SK-N-SH (cell line): ENCODE measurements around the gene SCRN1. TPM values are rescaled to one million over a fixed set of nuclear protein-coding genes. Genes with fewer than 3 reads are reported as not detected.

Experiments
- CTCF ChIA-PET: fragments of 300-600, 350-600 bp; formaldehyde crosslinking; extraction: SDS; loops from one replicate; lab custom pipeline; 2021; lab: Yijun Ruan, JAX
- POLR2A ChIA-PET: fragments of 350-600 bp; sonication (Branson Sonifier 250); formaldehyde crosslinking; extraction: SDS; loops from one replicate; lab custom pipeline; 2020; ENCODE audit warnings: antibody characterized with exemption, inconsistent platforms; lab: Yijun Ruan, JAX
- DNase-seq: peaks from one replicate; pipeline ENCODE4 v3.0.0; 2012
- H2AFZ ChIP-seq: fragments of 200-600 bp; sonication (generic); 2 replicates; pipeline ENCODE4 v1.8.1; 2016; ENCODE audit warnings: antibody characterized with exemption, mild to moderate bottlenecking, low read depth
- H3F3A ChIP-seq: fragments of 200-600 bp; sonication (generic); replicated peaks from 2 replicates; pipeline ENCODE3; 2016; ENCODE audit warnings: antibody characterized with exemption, mild to moderate bottlenecking; ENCODE audit not compliant: insufficient read depth
- H3K27ac ChIP-seq, 2 experiments: fragments of 200-500 bp in 1 of 2; fragments of 200-600 bp in 1 of 2; sonication (Bioruptor generic) in 1 of 2; sonication (generic), shearing (Covaris generic) in 1 of 2; 2 replicates each; pipeline versions ENCODE4 v1.5.1 to v1.6.1; 2014 to 2016; ENCODE audit warnings: low read depth in 2 of 2, inconsistent platforms in 1 of 2, low read length in 1 of 2, mild to moderate bottlenecking in 1 of 2, mixed read lengths in 1 of 2
- H3K27me3 ChIP-seq: fragments of 200-600 bp; sonication (generic), shearing (Covaris generic); 2 replicates; pipeline ENCODE4 v1.6.1; 2016; ENCODE audit warnings: mixed run types; ENCODE audit not compliant: insufficient read depth
- H3K36me3 ChIP-seq, 2 experiments: fragments of 200-500 bp in 1 of 2; fragments of 200-600 bp in 1 of 2; sonication (Bioruptor generic) in 1 of 2; sonication (generic) in 1 of 2; replicated peaks in 1 of 2; 2 replicates each; pipeline versions ENCODE3 to v1.5.1; 2014 to 2016; ENCODE audit warnings: low read length in 1 of 2, mild to moderate bottlenecking in 1 of 2; ENCODE audit not compliant: insufficient read depth in 2 of 2, control insufficient read depth in 1 of 2
- H3K4me1 ChIP-seq, 2 experiments: fragments of 200-500 bp in 1 of 2; fragments of 200-600 bp in 1 of 2; sonication (Bioruptor generic) in 1 of 2; sonication (generic), shearing (Covaris generic) in 1 of 2; 2 replicates each; pipeline versions ENCODE4 v1.5.1 to v1.6.1; 2014 to 2016; ENCODE audit warnings: low read depth in 1 of 2, low read length in 1 of 2, mixed run types in 1 of 2; ENCODE audit not compliant: insufficient read depth in 2 of 2, control insufficient read depth in 1 of 2
- H3K4me2 ChIP-seq: fragments of 200-600 bp; sonication (generic), shearing (Covaris generic); 2 replicates; pipeline ENCODE4 v1.6.1; 2017; ENCODE audit warnings: mixed run types
- H3K4me3 ChIP-seq, 2 experiments: fragments of 200-500 bp in 1 of 2; fragments of 200-600 bp in 1 of 2; sonication (Bioruptor generic) in 1 of 2; sonication (generic), shearing (Covaris generic) in 1 of 2; 2 replicates each; pipeline versions ENCODE4 v1.5.1 to v1.8.1; 2014 to 2016; ENCODE audit warnings: low read depth in 2 of 2, inconsistent platforms in 1 of 2, low read length in 1 of 2, mild to moderate bottlenecking in 1 of 2, mixed read lengths in 1 of 2, moderate library complexity in 1 of 2
- H3K79me2 ChIP-seq: fragments of 200-600 bp; sonication (generic); 2 replicates; pipeline ENCODE4 v1.8.1; 2017; ENCODE audit warnings: mild to moderate bottlenecking; ENCODE audit not compliant: insufficient read depth
- H3K9ac ChIP-seq: fragments of 200-600 bp; sonication (generic); 2 replicates; pipeline ENCODE4 v1.6.1; 2017; ENCODE audit warnings: mixed run types
- H3K9me2 ChIP-seq: fragments of 200-600 bp; sonication (generic); 2 replicates; pipeline ENCODE4 v1.6.1; 2017; ENCODE audit warnings: mixed run types
- H3K9me3 ChIP-seq: fragments of 200-600 bp; sonication (generic); 2 replicates; pipeline ENCODE4 v1.6.1; 2017; ENCODE audit warnings: mixed run types, mild to moderate bottlenecking, moderate library complexity
- H4K20me1 ChIP-seq: fragments of 200-600 bp; sonication (generic); 2 replicates; pipeline ENCODE4 v1.6.1; 2017; ENCODE audit warnings: mild to moderate bottlenecking, mixed run types; ENCODE audit not compliant: insufficient read depth
- EP300 ChIP-seq, 2 experiments: IDR thresholded peaks; 2 replicates each; pipeline versions ENCODE4 v1.4.0 to v1.6.1; 2012; ENCODE audit warnings: borderline replicate concordance in 1 of 2, low read depth in 1 of 2, low read length in 1 of 2
- EZH2phosphoT487 ChIP-seq: fragments of 200-600 bp; sonication (generic); IDR thresholded peaks from 2 replicates; pipeline ENCODE4 v1.6.1; 2017; ENCODE audit warnings: low read depth, mixed run types, mild to moderate bottlenecking, antibody characterized with exemption, moderate library complexity, borderline replicate concordance
- GABPA ChIP-seq: IDR thresholded peaks from 2 replicates; pipeline ENCODE4 v1.4.0; 2012; ENCODE audit warnings: low read depth, mild to moderate bottlenecking
- JUND ChIP-seq: IDR thresholded peaks from 2 replicates; pipeline ENCODE4 v1.4.0; 2012
- MEF2A ChIP-seq: IDR thresholded peaks from 2 replicates; pipeline ENCODE4 v1.4.0; 2012; ENCODE audit warnings: low read depth, borderline replicate concordance
- MXI1 ChIP-seq: IDR thresholded peaks from 2 replicates; pipeline ENCODE4 v1.6.1; 2012; ENCODE audit warnings: mild to moderate bottlenecking, low read depth, low read length, improper control_type of control experiment
- NFIC ChIP-seq: IDR thresholded peaks from 2 replicates; pipeline ENCODE4 v1.4.0; 2012; ENCODE audit warnings: borderline replicate concordance
- NRF1 ChIP-seq: IDR thresholded peaks from 2 replicates; pipeline ENCODE4 v1.6.1; 2012; ENCODE audit warnings: low read depth, mild to moderate bottlenecking, low read length
- RCOR1 ChIP-seq: fragments of 150-350 bp; IDR thresholded peaks from 2 replicates; pipeline ENCODE4 v1.6.1; 2017; ENCODE audit warnings: antibody characterized with exemption, low read length
- RXRA ChIP-seq: IDR thresholded peaks from 2 replicates; pipeline ENCODE4 v1.4.0; 2012; ENCODE audit warnings: low read depth, mild to moderate bottlenecking, borderline replicate concordance
- TAF1 ChIP-seq: IDR thresholded peaks from 2 replicates; pipeline ENCODE4 v1.6.1; 2012; ENCODE audit warnings: low read depth, mild to moderate bottlenecking, low read length, moderate library complexity, borderline replicate concordance
- TCF12 ChIP-seq: IDR thresholded peaks from 2 replicates; pipeline ENCODE4 v1.4.0; 2012
- TEAD4 ChIP-seq: IDR thresholded peaks from 2 replicates; pipeline ENCODE4 v1.4.0; 2012; ENCODE audit warnings: mild to moderate bottlenecking, borderline replicate concordance; ENCODE audit not compliant: insufficient read depth
- YY1 ChIP-seq: IDR thresholded peaks from 2 replicates; pipeline ENCODE4 v1.4.0; 2012; ENCODE audit warnings: low read depth, mild to moderate bottlenecking
- WGBS: methylation state at CpG from one replicate; pipeline ENCODE4 v1.1.6; 2017; ENCODE audit warnings: low lambda C conversion rate; 5-methylcytosine and 5-hydroxymethylcytosine counted together
- polyA plus RNA-seq, 3 experiments: library from polyadenylated mRNA; depleted of rRNA; stranded (reverse); fragments of >200 nt; gene quantifications; 2 replicates each; pipeline ENCODE4 v1.2.3, GENCODE V29; 2012
- TF ChIP-seq, protein P1 (sequence below): IDR thresholded peaks from 2 replicates; pipeline ENCODE4 v1.4.0; 2012; ENCODE audit warnings: low read depth, borderline replicate concordance
- TF ChIP-seq, protein P2 (sequence below): fragments of 150-350 bp; IDR thresholded peaks from 2 replicates; pipeline ENCODE4 v1.6.1; 2016; ENCODE audit warnings: mild to moderate bottlenecking, low read depth, low read length
- TF ChIP-seq, protein P3 (sequence below): IDR thresholded peaks from 2 replicates; pipeline ENCODE4; 2012
- TF ChIP-seq, protein P4 (sequence below): fragments of 150-350 bp; IDR thresholded peaks from 2 replicates; pipeline ENCODE4 v1.6.1; 2017; ENCODE audit warnings: antibody characterized with exemption, low read length, low read depth, borderline replicate concordance
- TF ChIP-seq, protein P5 (sequence below): IDR thresholded peaks from 2 replicates; pipeline ENCODE4 v1.4.0; 2012; ENCODE audit warnings: low read depth

Gene SCRN1
- polyA plus RNA-seq, 1 of the 3 experiments (the other 2 are of a cell fraction), result 64.3 TPM

DNA sequence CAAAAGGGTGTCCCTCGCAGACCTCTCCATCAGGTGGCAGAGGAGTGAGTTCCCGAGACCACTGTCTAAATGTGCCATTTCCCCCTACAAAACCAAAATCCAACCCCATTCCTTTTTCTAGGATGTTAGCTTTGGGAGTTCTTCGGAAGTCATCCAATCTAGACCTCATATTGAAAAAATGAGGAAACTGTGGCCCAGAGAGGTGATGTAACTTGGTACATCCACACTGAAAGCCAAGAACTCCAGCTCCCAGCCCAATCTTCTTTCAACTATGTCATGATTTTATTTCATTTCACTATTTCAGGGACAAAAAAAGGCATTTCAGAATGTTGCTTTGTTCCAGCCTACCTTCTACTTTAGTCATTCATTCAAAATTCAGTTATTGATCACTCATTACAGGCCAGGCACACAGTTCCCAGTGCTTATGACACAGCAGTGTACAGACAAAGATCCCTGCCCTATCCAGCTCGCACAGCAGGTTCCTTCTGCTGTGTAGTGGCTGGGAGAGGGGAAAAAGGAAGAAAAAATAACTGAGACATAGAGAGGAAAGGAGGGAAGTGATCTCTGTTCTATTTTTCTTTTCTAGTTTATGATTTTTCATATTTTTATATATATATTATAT lies 35.8 kb downstream of the SCRN1 start (continued):
- TF ChIP-seq, protein P1, sequence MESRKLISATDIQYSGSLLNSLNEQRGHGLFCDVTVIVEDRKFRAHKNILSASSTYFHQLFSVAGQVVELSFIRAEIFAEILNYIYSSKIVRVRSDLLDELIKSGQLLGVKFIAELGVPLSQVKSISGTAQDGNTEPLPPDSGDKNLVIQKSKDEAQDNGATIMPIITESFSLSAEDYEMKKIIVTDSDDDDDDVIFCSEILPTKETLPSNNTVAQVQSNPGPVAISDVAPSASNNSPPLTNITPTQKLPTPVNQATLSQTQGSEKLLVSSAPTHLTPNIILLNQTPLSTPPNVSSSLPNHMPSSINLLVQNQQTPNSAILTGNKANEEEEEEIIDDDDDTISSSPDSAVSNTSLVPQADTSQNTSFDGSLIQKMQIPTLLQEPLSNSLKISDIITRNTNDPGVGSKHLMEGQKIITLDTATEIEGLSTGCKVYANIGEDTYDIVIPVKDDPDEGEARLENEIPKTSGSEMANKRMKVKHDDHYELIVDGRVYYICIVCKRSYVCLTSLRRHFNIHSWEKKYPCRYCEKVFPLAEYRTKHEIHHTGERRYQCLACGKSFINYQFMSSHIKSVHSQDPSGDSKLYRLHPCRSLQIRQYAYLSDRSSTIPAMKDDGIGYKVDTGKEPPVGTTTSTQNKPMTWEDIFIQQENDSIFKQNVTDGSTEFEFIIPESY, result no peak
- TF ChIP-seq NFIC (no peak), RXRA (no peak)

DNA sequence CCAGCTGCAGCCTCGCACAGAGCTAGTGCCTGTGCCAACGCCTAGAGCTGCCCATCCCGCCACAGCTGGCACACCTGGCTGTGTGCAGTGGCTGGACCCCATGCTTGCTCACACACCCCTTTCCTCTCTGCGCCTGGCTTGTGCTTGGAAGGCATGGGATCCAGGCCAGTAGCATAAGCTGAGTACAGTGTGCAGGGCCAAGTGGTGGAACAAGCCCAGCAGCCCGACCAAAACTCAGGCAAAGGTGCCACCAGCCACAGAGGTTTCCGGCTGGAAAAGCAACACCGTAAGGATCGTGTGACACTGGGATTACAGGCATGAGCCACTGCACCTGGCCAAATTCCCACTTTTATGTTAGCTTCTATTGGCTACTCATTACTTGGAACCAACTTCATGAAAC lies 38.4 kb downstream of the SCRN1 start:
- H3K4me2 ChIP-seq, result no peak overlapping the region
- H3K27ac ChIP-seq, result no peak overlapping the region
- H3F3A ChIP-seq, result no peaks in the 10 kb centered on the region
- no peak overlapping the region for H3K9ac ChIP-seq
- H4K20me1 ChIP-seq, result no peaks in the 10 kb centered on the region
- H3K9me2 ChIP-seq, result no peaks in the 10 kb centered on the region
- CTCF ChIA-PET, result interaction anchor here (0.8 to 5.1 kb wide), 7 partner anchors 13 to 124 kb away, joined by 3 to 25 read pairs (median 4); no protein-coding TSS in a partner anchor
- H3K79me2 ChIP-seq, result peaks cover 2% of the 10 kb centered on the region; the same call in 1 of the 2 replicates
- TF ChIP-seq YY1, result no peak
- TF ChIP-seq EP300 (IDR thresholded peaks at IDR 0.05; ENCODE audit: borderline replicate concordance in 1 of 2, low read depth in 1 of 2, low read length in 1 of 2), result no peak
- TF ChIP-seq TEAD4, result no peak
- TF ChIP-seq, protein P2, sequence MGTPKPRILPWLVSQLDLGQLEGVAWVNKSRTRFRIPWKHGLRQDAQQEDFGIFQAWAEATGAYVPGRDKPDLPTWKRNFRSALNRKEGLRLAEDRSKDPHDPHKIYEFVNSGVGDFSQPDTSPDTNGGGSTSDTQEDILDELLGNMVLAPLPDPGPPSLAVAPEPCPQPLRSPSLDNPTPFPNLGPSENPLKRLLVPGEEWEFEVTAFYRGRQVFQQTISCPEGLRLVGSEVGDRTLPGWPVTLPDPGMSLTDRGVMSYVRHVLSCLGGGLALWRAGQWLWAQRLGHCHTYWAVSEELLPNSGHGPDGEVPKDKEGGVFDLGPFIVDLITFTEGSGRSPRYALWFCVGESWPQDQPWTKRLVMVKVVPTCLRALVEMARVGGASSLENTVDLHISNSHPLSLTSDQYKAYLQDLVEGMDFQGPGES, result no peak
- TF ChIP-seq, protein P3, sequence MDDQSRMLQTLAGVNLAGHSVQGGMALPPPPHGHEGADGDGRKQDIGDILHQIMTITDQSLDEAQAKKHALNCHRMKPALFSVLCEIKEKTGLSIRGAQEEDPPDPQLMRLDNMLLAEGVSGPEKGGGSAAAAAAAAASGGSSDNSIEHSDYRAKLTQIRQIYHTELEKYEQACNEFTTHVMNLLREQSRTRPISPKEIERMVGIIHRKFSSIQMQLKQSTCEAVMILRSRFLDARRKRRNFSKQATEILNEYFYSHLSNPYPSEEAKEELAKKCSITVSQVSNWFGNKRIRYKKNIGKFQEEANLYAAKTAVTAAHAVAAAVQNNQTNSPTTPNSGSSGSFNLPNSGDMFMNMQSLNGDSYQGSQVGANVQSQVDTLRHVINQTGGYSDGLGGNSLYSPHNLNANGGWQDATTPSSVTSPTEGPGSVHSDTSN, result no peak
- TF ChIP-seq TCF12, result no peak
- no peak for TF ChIP-seq JUND
- TF ChIP-seq, protein P4, sequence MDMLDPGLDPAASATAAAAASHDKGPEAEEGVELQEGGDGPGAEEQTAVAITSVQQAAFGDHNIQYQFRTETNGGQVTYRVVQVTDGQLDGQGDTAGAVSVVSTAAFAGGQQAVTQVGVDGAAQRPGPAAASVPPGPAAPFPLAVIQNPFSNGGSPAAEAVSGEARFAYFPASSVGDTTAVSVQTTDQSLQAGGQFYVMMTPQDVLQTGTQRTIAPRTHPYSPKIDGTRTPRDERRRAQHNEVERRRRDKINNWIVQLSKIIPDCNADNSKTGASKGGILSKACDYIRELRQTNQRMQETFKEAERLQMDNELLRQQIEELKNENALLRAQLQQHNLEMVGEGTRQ, result no peak
- TF ChIP-seq EZH2phosphoT487, result no peak
- no peak for TF ChIP-seq GABPA
- TF ChIP-seq NRF1, result no peak
- no peak for TF ChIP-seq MXI1
- no peak for TF ChIP-seq TAF1
- no peak for TF ChIP-seq RCOR1
- no peak for TF ChIP-seq NFIC
- TF ChIP-seq, protein P5, sequence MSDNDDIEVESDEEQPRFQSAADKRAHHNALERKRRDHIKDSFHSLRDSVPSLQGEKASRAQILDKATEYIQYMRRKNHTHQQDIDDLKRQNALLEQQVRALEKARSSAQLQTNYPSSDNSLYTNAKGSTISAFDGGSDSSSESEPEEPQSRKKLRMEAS, result no peak
- TF ChIP-seq MEF2A, result no peak
- no peaks in the 10 kb centered on the region for H3K4me1 ChIP-seq
- 99% methylated on average over 8 of the region's 8 CpGs for WGBS
- POLR2A ChIA-PET, result no interaction called here
- H2AFZ ChIP-seq, result no peak overlapping the region
- no peak overlapping the region for H3K4me3 ChIP-seq
- H3K9me3 ChIP-seq, result no peaks in the 10 kb centered on the region
- no peaks in the 10 kb centered on the region for H3K27me3 ChIP-seq
- peaks cover 73 to 79% of the 10 kb centered on the region in 2 experiments for H3K36me3 ChIP-seq
- DNase-seq, result no peak
